Activated T-helper 17 cell treated with anti-CD3 and anti-CD28 coated beads, Interleukin-2, amount 50 U/mL, for 72 hours (primary cell): Measurements from ENCODE around the gene B2M. TPM values are rescaled to one million over a fixed set of nuclear protein-coding genes. Genes with fewer than 3 reads are reported as not detected.
"Not testable (repeated sequence)": the region's sequence is repeated elsewhere in the genome, so short reads cannot be mapped to it uniquely, and the experiment has no call there.

ENCODE experiments used
- ATAC-seq: fragments of 150-1000 bp; cut with Tn5 transposase; replicated peaks from 2 replicates; pipeline ENCODE4 v1.10.0; 2021; ENCODE audit warnings: mild to moderate bottlenecking, moderate library complexity
- H3K27ac Mint-ChIP-seq: one replicate; pipeline ENCODE4 v1.8.0; 2022; ENCODE audit warnings: mixed read lengths
- H3K27me3 Mint-ChIP-seq: one replicate; pipeline ENCODE4 v1.8.0; 2022; ENCODE audit warnings: mixed read lengths
- H3K36me3 Mint-ChIP-seq: one replicate; pipeline ENCODE4 v1.8.0; 2022; ENCODE audit warnings: low read depth, mild to moderate bottlenecking, mixed read lengths
- H3K4me1 Mint-ChIP-seq: one replicate; pipeline ENCODE4 v1.8.0; 2022; ENCODE audit warnings: mixed read lengths
- H3K4me3 Mint-ChIP-seq: one replicate; pipeline ENCODE4 v1.8.0; 2022; ENCODE audit warnings: mild to moderate bottlenecking, mixed read lengths
- H3K9me3 Mint-ChIP-seq: one replicate; pipeline ENCODE4 v1.8.0; 2022; ENCODE audit warnings: mixed read lengths
- total RNA-seq, 2 donors: library from RNA; stranded (reverse); gene quantifications; one replicate each; pipeline ENCODE4 v1.2.3, GENCODE V29; 2022

Gene B2M
- total RNA-seq, 2 donors from 2014 or later = 4,659 to 6,253 TPM

- peak overlapping the region; percentile 88 for H3K4me3 Mint-ChIP-seq
- H3K27ac Mint-ChIP-seq = peak overlapping the region; percentile 94
- H3K9me3 Mint-ChIP-seq = peaks cover 30% of the 10 kb centered on the region
- ATAC-seq = peak; percentile 79
- peaks cover 45% of the 10 kb centered on the region for H3K4me1 Mint-ChIP-seq
- not testable (repeated sequence) for H3K36me3 Mint-ChIP-seq, H3K27me3 Mint-ChIP-seq
Observed at GRCh38 chr15:44682809-44683682, 28.3 kb upstream of the B2M start.

DNA sequence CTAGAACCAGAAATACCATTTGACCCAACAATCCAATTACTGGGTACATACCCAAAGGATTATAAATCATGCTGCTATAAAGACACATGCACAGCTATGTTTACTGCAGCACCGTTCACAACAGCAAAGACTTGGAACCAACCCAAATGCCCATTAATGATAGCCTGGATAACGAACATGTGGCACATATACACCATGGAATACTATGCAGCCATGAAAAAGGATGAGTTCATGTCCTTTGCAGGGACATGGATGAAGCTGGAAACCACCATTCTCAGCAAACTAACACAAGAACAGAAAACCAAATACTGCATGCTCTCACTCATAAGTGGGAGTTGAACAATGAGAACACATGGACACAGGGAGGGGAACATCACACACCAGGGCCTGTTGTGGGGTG lies 22.0 kb upstream of the B2M start:
- H3K9me3 Mint-ChIP-seq = peaks cover 17% of the 10 kb centered on the region
- not testable (repeated sequence) for ATAC-seq, H3K27ac Mint-ChIP-seq, H3K36me3 Mint-ChIP-seq, H3K4me3 Mint-ChIP-seq, H3K27me3 Mint-ChIP-seq, H3K4me1 Mint-ChIP-seq

GRCh38 chr15:44690245-44690644 lies 21.1 kb upstream of the B2M start:
- not testable (repeated sequence) for H3K27me3 Mint-ChIP-seq, H3K4me3 Mint-ChIP-seq, H3K4me1 Mint-ChIP-seq, H3K36me3 Mint-ChIP-seq, H3K27ac Mint-ChIP-seq
- ATAC-seq = peak; percentile 37
- H3K9me3 Mint-ChIP-seq = peaks cover 15% of the 10 kb centered on the region

DNA sequence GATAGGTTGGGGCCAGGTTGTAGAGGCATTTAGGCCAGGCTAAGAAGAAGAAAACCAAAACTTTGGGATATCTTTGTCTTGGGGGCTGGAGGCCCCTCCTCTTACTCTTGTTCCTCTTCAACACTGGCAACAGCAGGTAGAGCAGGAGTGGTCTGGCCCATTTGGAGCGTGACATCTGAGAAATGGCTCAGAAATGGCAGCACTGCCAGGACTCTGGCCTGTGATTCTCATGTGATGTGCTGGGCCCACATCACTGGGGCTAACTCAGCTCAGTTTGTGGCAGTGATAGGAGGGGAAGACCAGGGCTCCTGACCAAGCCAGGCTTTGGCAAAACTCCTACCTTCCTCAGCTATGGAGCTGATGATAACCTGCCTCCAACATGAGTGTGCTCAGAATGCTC lies 18.7 kb upstream of the B2M start:
- Mint-ChIP-seq H3K36me3 (no peaks in the 10 kb centered on the region), H3K27ac (no peak overlapping the region), H3K9me3 (peaks cover 2% of the 10 kb centered on the region), H3K4me1 (peaks cover 6% of the 10 kb centered on the region), H3K27me3 (no peaks in the 10 kb centered on the region), H3K4me3 (no peak overlapping the region)
- ATAC-seq = no peak

GRCh38 chr15:44694416-44694815 lies 16.9 kb upstream of the B2M start:
- peaks cover 6% of the 10 kb centered on the region for H3K4me1 Mint-ChIP-seq
- H3K27ac Mint-ChIP-seq = no peak overlapping the region
- no peak for ATAC-seq
- H3K36me3 Mint-ChIP-seq = no peaks in the 10 kb centered on the region
- no peak overlapping the region for H3K4me3 Mint-ChIP-seq
- no peaks in the 10 kb centered on the region for H3K9me3 Mint-ChIP-seq
- H3K27me3 Mint-ChIP-seq = no peaks in the 10 kb centered on the region

DNA sequence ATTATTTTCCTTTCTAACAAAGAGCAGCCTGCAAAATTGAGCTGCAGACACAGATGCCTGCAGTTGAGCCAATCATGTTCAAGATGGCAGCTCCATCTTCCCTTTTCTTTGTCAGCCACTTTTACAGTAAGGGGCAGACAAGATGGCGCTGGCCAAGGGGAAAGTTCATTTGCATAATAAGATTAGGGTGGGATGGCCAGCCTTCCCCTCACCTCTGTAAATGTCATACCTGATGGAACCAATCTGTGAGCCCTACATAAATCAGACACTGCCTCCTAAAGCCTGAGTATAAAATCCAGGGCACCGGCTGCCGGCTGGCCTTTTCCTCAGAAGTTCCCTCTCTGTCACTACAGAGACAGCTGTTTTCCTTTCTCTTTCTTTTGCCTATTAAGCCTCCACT lies 16.0 kb upstream of the B2M start:
- Mint-ChIP-seq H3K4me3 (no peak overlapping the region), H3K36me3 (no peaks in the 10 kb centered on the region), H3K27ac (no peak overlapping the region), H3K9me3 (no peaks in the 10 kb centered on the region), H3K4me1 (peaks cover 6% of the 10 kb centered on the region), H3K27me3 (no peaks in the 10 kb centered on the region)
- ATAC-seq = no peak

GRCh38 chr15:44697014-44697413 lies 14.3 kb upstream of the B2M start:
- no peak overlapping the region for H3K4me3 Mint-ChIP-seq
- no peaks in the 10 kb centered on the region for H3K27me3 Mint-ChIP-seq
- no peaks in the 10 kb centered on the region for H3K36me3 Mint-ChIP-seq
- H3K27ac Mint-ChIP-seq = peak overlapping the region; percentile 32
- no peak for ATAC-seq
- H3K4me1 Mint-ChIP-seq = peaks cover 12% of the 10 kb centered on the region
- no peaks in the 10 kb centered on the region for H3K9me3 Mint-ChIP-seq

DNA sequence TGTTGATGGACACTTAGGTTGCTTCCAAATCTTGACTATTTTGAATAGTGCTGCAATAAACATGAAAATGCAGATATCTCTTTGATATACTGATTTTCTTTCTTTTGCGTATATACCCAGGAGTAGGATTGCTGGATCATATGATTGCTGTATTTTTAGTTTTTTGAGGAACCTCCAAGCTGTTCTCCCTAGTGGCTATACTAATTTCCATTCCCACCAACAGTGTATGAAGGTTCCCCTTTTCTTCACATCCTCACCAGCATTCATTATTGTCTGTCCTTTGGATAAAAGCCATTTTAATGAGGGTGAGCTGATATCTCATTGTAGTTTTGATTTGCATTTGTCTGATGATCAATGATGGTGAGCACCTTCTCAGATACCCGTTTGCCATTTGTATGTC lies 12.7 kb upstream of the B2M start:
- Mint-ChIP-seq H3K4me3 (no peak overlapping the region), H3K27me3 (no peaks in the 10 kb centered on the region), H3K9me3 (no peaks in the 10 kb centered on the region), H3K27ac (no peak overlapping the region), H3K36me3 (no peaks in the 10 kb centered on the region), H3K4me1 (peaks cover 12% of the 10 kb centered on the region)
- ATAC-seq = no peak

DNA sequence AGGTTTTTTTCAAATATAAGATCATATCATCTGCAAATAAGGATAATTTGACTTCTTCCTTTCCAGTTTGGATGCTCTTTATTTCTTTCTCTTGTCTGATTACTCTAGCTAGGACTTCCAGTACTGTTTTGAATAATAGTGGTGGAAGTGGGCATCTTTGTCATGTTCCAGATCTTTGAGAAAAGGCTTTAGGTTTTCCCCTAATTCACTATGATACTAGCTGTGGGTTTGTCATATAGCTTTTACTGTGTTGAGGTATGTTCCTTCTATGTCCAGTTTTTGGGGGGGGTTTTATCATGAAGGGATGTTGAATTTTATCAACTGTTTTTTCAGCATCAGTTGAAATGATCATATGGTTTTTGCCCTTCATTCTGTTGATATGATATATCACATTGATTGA lies 10.6 kb upstream of the B2M start:
- H3K9me3 Mint-ChIP-seq, H3K4me3 Mint-ChIP-seq, H3K27me3 Mint-ChIP-seq, H3K36me3 Mint-ChIP-seq: not testable (repeated sequence)
- Mint-ChIP-seq H3K27ac (peak overlapping the region; percentile 20), H3K4me1 (peaks cover 12% of the 10 kb centered on the region)
- ATAC-seq = peak; percentile 94

DNA sequence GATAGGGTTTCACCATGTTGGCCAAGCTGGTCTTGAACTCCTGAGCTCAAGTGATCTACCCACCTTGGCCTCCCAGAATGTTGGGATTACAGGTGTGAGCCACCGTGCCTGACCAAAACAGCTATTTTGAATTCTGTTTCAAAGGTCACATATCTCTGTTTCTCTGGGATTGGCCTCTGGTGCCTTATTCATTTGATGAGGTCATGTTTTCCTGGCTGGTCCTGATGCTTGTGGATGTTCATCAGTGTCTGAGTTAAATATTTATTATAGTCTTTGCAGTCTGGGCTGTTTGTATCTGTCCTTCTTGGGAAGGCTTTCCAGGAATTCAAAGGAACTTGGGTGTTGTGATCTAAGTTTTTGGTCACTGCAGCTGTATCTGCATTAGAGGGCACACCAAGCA lies 5.3 kb upstream of the B2M start:
- Mint-ChIP-seq H3K27me3 (no peaks in the 10 kb centered on the region), H3K4me3 (no peak overlapping the region), H3K36me3 (peaks cover 9% of the 10 kb centered on the region)

DNA sequence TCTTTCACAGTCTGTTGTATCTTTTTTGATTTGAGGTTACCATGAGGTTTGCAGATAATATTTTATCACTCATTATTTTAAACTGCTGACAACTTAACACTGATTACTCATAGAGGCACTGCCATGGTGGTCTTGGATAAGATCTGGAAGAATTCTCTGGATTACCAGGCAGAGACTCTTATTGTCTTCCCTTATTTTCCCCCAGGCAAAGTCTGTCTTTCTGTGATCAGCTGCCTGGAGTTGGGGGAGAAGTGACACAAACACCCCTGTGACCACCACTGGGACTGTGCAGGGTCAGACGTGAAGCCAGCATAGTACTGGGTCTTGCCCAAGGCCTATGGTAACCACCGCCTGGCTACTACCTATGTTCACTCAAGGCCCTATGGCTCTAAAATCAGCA lies 4.9 kb upstream of the B2M start:
- Mint-ChIP-seq H3K27me3 (no peaks in the 10 kb centered on the region), H3K4me1 (peaks cover 8% of the 10 kb centered on the region), H3K9me3 (no peaks in the 10 kb centered on the region), H3K36me3 (peaks cover 14% of the 10 kb centered on the region), H3K27ac (no peak overlapping the region), H3K4me3 (no peak overlapping the region)
- ATAC-seq = no peak

More for the DNA sequence above, 5.3 kb upstream of the B2M start:
- Mint-ChIP-seq H3K4me1 (peaks cover 9% of the 10 kb centered on the region), H3K9me3 (no peaks in the 10 kb centered on the region), H3K27ac (no peak overlapping the region)
- ATAC-seq = no peak

DNA sequence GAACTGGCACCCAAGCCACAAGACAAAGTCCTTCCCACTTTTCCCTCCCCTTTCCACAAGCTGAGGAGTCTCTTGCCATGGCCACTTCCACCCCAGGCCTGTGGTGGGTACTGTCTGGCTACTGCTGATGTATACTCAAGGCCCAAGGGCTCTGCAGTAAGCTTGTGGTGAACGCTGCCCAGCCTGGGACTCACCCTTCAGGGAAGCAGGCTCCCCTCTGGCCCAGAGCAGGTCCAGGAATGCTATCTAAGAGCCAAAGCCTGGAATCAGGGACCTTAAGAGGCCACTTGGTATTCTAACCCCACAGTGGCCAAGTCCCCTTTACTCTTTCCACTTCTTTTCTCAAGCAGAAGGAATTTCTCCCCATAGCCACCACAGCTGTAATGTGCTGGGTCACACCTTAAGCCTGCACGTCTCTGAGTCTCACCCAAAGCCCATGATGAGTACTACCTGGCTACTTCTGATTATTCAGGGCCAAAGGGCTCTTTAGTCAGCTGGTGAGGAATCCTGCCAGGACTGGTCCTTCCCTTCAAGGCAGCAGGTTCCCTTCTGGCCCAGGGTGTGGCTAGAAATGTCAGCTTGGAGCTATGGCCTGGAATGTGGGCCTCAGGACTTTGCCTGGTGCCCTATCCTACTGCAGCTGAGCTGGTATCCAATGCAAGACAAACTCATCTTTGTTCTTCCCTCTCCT lies 4.2 kb upstream of the B2M start:
- peak overlapping the region; percentile 12 for H3K27ac Mint-ChIP-seq
- H3K4me1 Mint-ChIP-seq = peaks cover 8% of the 10 kb centered on the region
- ATAC-seq = no peak
- H3K9me3 Mint-ChIP-seq = no peaks in the 10 kb centered on the region
- H3K27me3 Mint-ChIP-seq = no peaks in the 10 kb centered on the region
- peaks cover 21% of the 10 kb centered on the region for H3K36me3 Mint-ChIP-seq
- H3K4me3 Mint-ChIP-seq = no peak overlapping the region

GRCh38 chr15:44710236-44711095 lies 851 bp upstream of the B2M start:
- H3K9me3 Mint-ChIP-seq = no peaks in the 10 kb centered on the region
- peak overlapping the region; percentile 98 for H3K27ac Mint-ChIP-seq
- peaks cover 19% of the 10 kb centered on the region for H3K4me1 Mint-ChIP-seq
- ATAC-seq = peak; percentile 12
- peak overlapping the region; percentile 89 for H3K4me3 Mint-ChIP-seq
- no peaks in the 10 kb centered on the region for H3K27me3 Mint-ChIP-seq
- peaks cover 54% of the 10 kb centered on the region for H3K36me3 Mint-ChIP-seq

- Mint-ChIP-seq H3K27ac (peak overlapping the region; percentile 98), H3K36me3 (peaks cover 68% of the 10 kb centered on the region)
- peak; percentile 36 for ATAC-seq
Observed at GRCh38 chr15:44711743-44712345, 527 bp downstream of the B2M start.

More at GRCh38 chr15:44711743-44712345, 527 bp downstream of the B2M start:
- Mint-ChIP-seq H3K4me3 (peak overlapping the region; percentile 89), H3K9me3 (no peaks in the 10 kb centered on the region), H3K27me3 (no peaks in the 10 kb centered on the region), H3K4me1 (peaks cover 30% of the 10 kb centered on the region)
